Measurements from ENCODE around the gene PTPN3. TPM values are rescaled to one million over a fixed set of nuclear protein-coding genes. Genes with fewer than 3 reads are reported as not detected.

PTPN3 gene
- total and polyA plus RNA-seq, 2 donors from 2014 or later: 33.7 to 40.6 TPM

GRCh38 chr9:109335121-109335520 lies 163.0 kb downstream of the PTPN3 start:
- TF ChIP-seq CTCF (IDR thresholded peaks at IDR 0.05; ENCODE audit: borderline replicate concordance, extremely low read depth, insufficient read depth): no peak
- DNase-seq: no peak
- no peaks in the 10 kb centered on the region for H3K36me3 ChIP-seq (ENCODE audit: control insufficient read depth in 2 of 3, insufficient read depth in 3 of 3, low read length in 3 of 3)
- H3K27ac ChIP-seq (ENCODE audit: low read depth in 2 of 2, low read length in 2 of 2): no peak overlapping the region
- FAIRE-seq: no peak
- no peak overlapping the region for H3K4me3 ChIP-seq (ENCODE audit: low read length in 3 of 3)
- no peaks in the 10 kb centered on the region for H3K9me3 ChIP-seq (ENCODE audit: control insufficient read depth in 2 of 3, insufficient read depth in 1 of 3, low read length in 3 of 3)
- peaks cover 0 to 3% (median 0%) of the 10 kb centered on the region in 3 donors for H3K4me1 ChIP-seq (ENCODE audit: control insufficient read depth in 2 of 3, insufficient read depth in 2 of 3, low read depth in 1 of 3, low read length in 3 of 3)
- no peaks in the 10 kb centered on the region for H3K27me3 ChIP-seq (ENCODE audit: control insufficient read depth, insufficient read depth, low read length)
- intact Hi-C loops (cut with DNase I): no loop called here
- H3K9ac ChIP-seq (ENCODE audit: low read length in 3 of 3): no peak overlapping the region

GRCh38 chr9:109331353-109331752 lies 166.8 kb downstream of the PTPN3 start:
- H3K27me3 ChIP-seq (ENCODE audit: control insufficient read depth, insufficient read depth, low read length): no peaks in the 10 kb centered on the region
- H3K9me3 ChIP-seq (ENCODE audit: control insufficient read depth in 2 of 3, insufficient read depth in 1 of 3, low read length in 3 of 3): no peaks in the 10 kb centered on the region
- H3K4me1 ChIP-seq (ENCODE audit: control insufficient read depth in 2 of 3, insufficient read depth in 2 of 3, low read depth in 1 of 3, low read length in 3 of 3): peaks cover 0 to 6% (median 0%) of the 10 kb centered on the region in 3 donors
- DNase-seq: peak; percentile 63 to 94 (median 67)
- TF ChIP-seq CTCF (IDR thresholded peaks at IDR 0.05; ENCODE audit: borderline replicate concordance, extremely low read depth, insufficient read depth): no peak
- H3K27ac ChIP-seq (ENCODE audit: low read depth in 2 of 2, low read length in 2 of 2): peak overlapping the region; percentile 62 to 72
- no peak overlapping the region for H3K9ac ChIP-seq (ENCODE audit: low read length in 3 of 3)
- no peaks in the 10 kb centered on the region for H3K36me3 ChIP-seq (ENCODE audit: control insufficient read depth in 2 of 3, insufficient read depth in 3 of 3, low read length in 3 of 3)
- FAIRE-seq: no peak
- H3K4me3 ChIP-seq (ENCODE audit: low read length in 3 of 3): no peak overlapping the region
- intact Hi-C loops (cut with DNase I): no loop called here

DNA sequence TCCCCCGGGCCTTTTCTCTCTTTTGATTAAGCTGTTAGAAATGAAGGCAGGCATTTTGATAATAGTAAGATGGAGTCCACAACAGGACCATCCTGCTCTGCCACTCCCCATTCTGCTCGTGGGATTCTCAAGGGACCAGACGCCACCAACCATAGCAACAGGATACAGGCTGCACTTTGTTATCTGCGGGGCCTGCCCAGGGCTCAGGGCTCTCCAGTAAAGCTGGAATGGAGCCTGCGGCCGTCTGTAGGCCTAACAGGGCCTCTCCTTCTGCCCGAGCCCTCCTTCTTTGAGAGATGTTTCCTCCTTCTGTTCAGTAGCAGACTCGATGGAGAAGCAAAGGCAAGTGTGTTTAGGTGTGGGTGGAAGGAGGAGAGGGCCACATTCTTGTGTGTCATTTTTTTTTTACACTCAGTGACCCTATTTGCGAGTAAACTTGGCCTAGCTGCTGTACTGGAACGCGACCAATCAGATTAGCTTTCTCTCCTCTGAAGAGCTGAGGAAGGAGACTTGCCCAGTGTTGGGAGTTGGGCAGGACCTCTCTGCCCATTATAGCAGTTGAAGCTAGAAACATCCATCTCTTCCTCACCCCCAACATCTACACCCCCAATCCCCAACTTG lies 168.4 kb downstream of the PTPN3 start:
- H3K36me3 ChIP-seq (ENCODE audit: control insufficient read depth in 2 of 3, insufficient read depth in 3 of 3, low read length in 3 of 3): no peaks in the 10 kb centered on the region
- intact Hi-C loops (cut with DNase I): no loop called here
- no peak for FAIRE-seq
- DNase-seq: peak in 1 of 5 donors; percentile 47
- peak overlapping the region; percentile 75 to 77 for H3K27ac ChIP-seq (ENCODE audit: low read depth in 2 of 2, low read length in 2 of 2)
- TF ChIP-seq CTCF (IDR thresholded peaks at IDR 0.05; ENCODE audit: borderline replicate concordance, extremely low read depth, insufficient read depth): no peak
- H3K4me3 ChIP-seq (ENCODE audit: low read length in 3 of 3): no peak overlapping the region
- H3K27me3 ChIP-seq (ENCODE audit: control insufficient read depth, insufficient read depth, low read length): no peaks in the 10 kb centered on the region
- H3K4me1 ChIP-seq (ENCODE audit: control insufficient read depth in 2 of 3, insufficient read depth in 2 of 3, low read depth in 1 of 3, low read length in 3 of 3): peaks cover 0 to 6% (median 0%) of the 10 kb centered on the region in 3 donors
- no peaks in the 10 kb centered on the region for H3K9me3 ChIP-seq (ENCODE audit: control insufficient read depth in 2 of 3, insufficient read depth in 1 of 3, low read length in 3 of 3)
- H3K9ac ChIP-seq (ENCODE audit: low read length in 3 of 3): peak overlapping the region in 1 of 3 donors; percentile 20
